ENCODE results near the gene DPYSL4. TPM values are rescaled to one million over a fixed set of nuclear protein-coding genes. Genes with fewer than 3 reads are reported as not detected.
A peak's percentile ranks its signal among the peaks of the same experiment; 100 is the strongest.

Gene DPYSL4
- total RNA-seq, 1 donor from 2014 or later, result 35.2 TPM

DNA sequence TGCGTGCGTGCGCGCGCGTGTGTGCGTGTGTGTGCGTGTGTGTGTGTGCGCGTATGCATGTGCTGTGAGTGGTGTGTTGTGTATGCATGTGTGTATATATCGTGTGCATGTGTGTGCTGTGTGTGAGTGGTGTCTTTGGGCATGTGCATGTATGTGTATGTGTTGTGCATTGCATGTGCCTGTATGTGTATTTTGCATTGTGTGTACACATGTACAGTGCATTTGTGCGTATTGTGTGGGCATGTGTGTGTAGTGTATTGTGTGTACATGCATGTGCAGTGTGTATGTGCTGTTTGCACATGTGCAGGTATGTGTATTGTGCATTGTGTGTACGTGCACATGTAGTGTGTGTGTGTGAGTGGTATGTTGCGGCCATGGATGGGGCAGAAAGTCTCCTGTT, 6.0 kb upstream of the DPYSL4 start:
- Mint-ChIP-seq H3K4me1 (ENCODE audit: low read depth) (peaks cover 6% of the 10 kb centered on the region), H3K36me3 (ENCODE audit: low read depth) (no peaks in the 10 kb centered on the region), H3K27ac (ENCODE audit: unreplicated experiment) (no peak overlapping the region), H3K9me3 (ENCODE audit: low read depth) (no peaks in the 10 kb centered on the region), H3K4me3 (ENCODE audit: unreplicated experiment) (no peak overlapping the region), H3K27me3 (ENCODE audit: low read depth) (peaks cover 56% of the 10 kb centered on the region)
- DNase-seq (ENCODE audit: low spot score), result peak; percentile 18
- no peak for TF ChIP-seq CTCF (IDR thresholded peaks at IDR 0.05)

DNA sequence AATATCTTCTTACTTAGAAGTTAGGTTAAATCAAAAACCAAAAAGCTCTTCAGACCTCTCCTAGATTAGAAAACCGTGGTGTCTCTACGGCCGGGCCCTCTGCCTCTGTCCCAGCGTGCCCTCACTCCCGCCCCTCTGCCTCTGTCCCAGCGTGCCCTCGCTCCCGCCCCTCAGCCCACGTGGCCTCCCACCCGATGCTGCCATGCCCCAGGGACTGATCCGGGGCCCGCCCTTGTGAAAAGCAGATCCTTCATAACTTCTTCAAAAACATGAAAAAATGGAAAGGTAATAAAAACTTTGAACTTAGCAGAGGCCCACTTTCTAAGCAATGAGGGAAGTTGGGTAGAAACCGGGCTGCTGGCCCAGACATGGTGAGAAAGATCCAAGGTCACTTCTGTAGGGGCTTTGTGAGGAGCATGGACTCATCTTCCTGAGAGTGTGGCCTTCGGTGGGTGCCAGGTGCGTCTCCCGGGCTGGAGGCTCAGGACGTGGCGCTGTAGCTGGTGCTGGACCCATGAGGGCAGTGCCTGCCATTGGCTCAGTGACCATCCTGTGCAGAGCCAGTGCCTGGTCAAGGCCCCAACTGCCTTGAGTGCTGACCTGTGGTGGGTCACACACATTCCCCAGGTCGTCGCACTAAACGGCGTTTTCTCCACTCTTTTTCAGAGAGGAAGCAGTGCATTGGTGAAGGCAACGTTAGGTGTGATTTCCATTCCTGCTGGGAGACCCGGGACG, 4.9 kb upstream of the DPYSL4 start:
- peaks cover 48% of the 10 kb centered on the region for H3K27me3 Mint-ChIP-seq (ENCODE audit: low read depth)

GRCh38 chr10:132182591-132182990, 4.2 kb upstream of the DPYSL4 start:
- Mint-ChIP-seq H3K4me3 (ENCODE audit: unreplicated experiment) (no peak overlapping the region), H3K36me3 (ENCODE audit: low read depth) (no peaks in the 10 kb centered on the region), H3K4me1 (ENCODE audit: low read depth) (peaks cover 3% of the 10 kb centered on the region), H3K9me3 (ENCODE audit: low read depth) (no peaks in the 10 kb centered on the region), H3K27me3 (ENCODE audit: low read depth) (peaks cover 40% of the 10 kb centered on the region), H3K27ac (ENCODE audit: unreplicated experiment) (no peak overlapping the region)
- no peak for TF ChIP-seq CTCF (IDR thresholded peaks at IDR 0.05)
- peak; percentile 11 for DNase-seq (ENCODE audit: low spot score)

More for the DNA sequence above, 4.9 kb upstream of the DPYSL4 start:
- H3K36me3 Mint-ChIP-seq (ENCODE audit: low read depth), result no peaks in the 10 kb centered on the region
- DNase-seq (ENCODE audit: low spot score), result peak; percentile 75
- peaks cover 3% of the 10 kb centered on the region for H3K4me1 Mint-ChIP-seq (ENCODE audit: low read depth)
- no peak for TF ChIP-seq CTCF (IDR thresholded peaks at IDR 0.05)
- no peak overlapping the region for H3K27ac Mint-ChIP-seq (ENCODE audit: unreplicated experiment)
- no peak overlapping the region for H3K4me3 Mint-ChIP-seq (ENCODE audit: unreplicated experiment)
- H3K9me3 Mint-ChIP-seq (ENCODE audit: low read depth), result no peaks in the 10 kb centered on the region

- H3K4me3 Mint-ChIP-seq (ENCODE audit: unreplicated experiment), result no peak overlapping the region
- H3K4me1 Mint-ChIP-seq (ENCODE audit: low read depth), result peaks cover 6% of the 10 kb centered on the region
- H3K9me3 Mint-ChIP-seq (ENCODE audit: low read depth), result no peaks in the 10 kb centered on the region
- no peak for TF ChIP-seq CTCF (IDR thresholded peaks at IDR 0.05)
- no peak overlapping the region for H3K27ac Mint-ChIP-seq (ENCODE audit: unreplicated experiment)
- DNase-seq (ENCODE audit: low spot score), result no peak
- no peaks in the 10 kb centered on the region for H3K36me3 Mint-ChIP-seq (ENCODE audit: low read depth)
- peaks cover 36% of the 10 kb centered on the region for H3K27me3 Mint-ChIP-seq (ENCODE audit: low read depth)
Measured at GRCh38 chr10:132183046-132183445, 3.7 kb upstream of the DPYSL4 start.

DNA sequence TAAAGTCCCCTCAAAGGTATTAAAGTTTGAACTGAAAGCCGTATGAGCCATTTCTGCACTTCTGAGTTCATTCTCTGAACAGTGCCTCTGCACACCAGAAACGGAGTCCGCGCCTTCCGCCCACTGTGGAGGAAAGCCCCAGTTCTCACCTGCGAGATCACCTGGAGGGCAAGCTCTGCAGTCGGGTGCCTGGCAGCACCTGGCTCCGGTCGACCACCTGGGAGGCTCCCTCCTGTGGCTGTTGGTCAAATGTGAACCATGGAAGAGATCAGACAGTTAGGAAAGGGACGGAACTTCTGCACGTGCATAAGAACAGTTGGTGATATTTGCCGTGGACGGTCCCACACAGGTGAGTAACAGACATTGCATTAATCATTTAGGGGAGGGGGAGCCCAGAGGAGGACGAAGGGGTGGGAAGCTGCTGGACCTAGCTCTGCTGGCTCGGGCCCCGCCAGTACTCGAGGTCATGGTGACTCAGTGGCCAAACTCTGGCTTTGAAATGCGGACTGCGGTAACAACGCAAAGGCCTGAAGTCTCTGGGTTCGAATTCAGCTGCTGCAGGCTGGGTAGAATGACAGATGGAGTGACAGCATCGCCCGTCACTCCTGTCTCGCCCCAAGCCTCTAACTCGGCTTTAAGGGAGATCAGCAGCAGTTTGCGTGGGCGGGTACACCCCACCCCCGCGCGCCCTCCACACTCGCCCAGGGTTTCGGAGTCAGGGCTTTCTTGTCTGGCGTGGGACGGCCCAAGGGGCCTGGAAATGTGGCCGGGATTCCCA, 1.7 kb upstream of the DPYSL4 start:
- Mint-ChIP-seq H3K36me3 (ENCODE audit: low read depth) (no peaks in the 10 kb centered on the region), H3K4me1 (ENCODE audit: low read depth) (peaks cover 14% of the 10 kb centered on the region), H3K27ac (ENCODE audit: unreplicated experiment) (no peak overlapping the region), H3K4me3 (ENCODE audit: unreplicated experiment) (peak overlapping the region; percentile 21), H3K9me3 (ENCODE audit: low read depth) (no peaks in the 10 kb centered on the region), H3K27me3 (ENCODE audit: low read depth) (peaks cover 30% of the 10 kb centered on the region)
- TF ChIP-seq CTCF (IDR thresholded peaks at IDR 0.05), result no peak
- DNase-seq (ENCODE audit: low spot score), result no peak
